ENCODE measurements around the gene NR2F1. TPM values are rescaled to one million over a fixed set of nuclear protein-coding genes. Genes with fewer than 3 reads are reported as not detected.
A peak's percentile ranks its signal among the peaks of the same experiment; 100 is the strongest.

The NR2F1 gene
- total RNA-seq, 1 experiment from 2014 or later: not detected

DNA sequence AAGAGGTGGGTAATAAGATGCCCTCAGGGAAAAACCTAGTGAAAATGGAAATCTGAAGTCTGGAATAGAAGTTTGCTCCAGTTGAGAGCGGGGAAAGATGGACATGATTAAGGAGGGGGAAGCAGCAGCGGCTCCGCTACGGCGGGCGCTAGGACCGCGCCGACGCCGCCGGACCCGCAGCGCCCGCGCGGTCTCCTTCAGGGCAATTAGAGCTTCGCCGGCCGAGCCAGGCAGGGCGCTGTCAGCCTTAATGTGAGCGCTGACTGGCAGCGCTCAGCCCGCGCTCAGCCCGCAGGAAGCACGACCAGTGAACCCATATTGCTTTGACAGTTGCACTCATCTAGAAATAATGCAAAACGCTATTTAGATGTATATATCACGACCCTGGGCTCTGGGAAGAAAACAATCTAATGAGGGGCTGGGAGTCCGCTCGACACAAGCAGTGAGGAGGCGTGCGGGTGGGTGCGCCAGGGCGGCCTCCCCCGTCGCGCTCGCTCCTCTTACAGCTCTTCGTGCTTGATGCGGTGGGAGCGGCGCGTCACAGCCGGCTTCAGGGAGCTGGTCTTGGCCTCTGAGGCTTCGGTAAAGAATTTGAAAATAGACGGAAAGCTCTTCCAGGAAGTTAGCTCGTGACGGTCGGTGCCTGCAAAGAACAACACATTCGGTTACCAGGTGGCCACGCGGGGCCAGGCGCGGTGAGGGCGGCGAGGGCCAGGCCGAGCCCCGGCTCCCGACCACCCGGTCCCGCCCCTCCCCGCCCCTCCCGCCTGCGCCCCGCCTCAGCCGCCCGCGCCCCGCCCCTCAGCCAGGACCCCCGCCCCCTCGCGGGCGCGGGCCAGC lies 37.7 kb downstream of the NR2F1 start:
- H3K36me3 ChIP-seq (replicated peaks; ENCODE audit: control insufficient read depth, insufficient read depth, low read length): no peaks in the 10 kb centered on the region
- H3K27me3 ChIP-seq (ENCODE audit: control insufficient read depth, insufficient read depth, low read length): peaks cover 72% of the 10 kb centered on the region
- peak; percentile 96 for DNase-seq
- H3K4me3 ChIP-seq (ENCODE audit: insufficient read depth, low read depth, low read length): peak overlapping the region; percentile 66

DNA sequence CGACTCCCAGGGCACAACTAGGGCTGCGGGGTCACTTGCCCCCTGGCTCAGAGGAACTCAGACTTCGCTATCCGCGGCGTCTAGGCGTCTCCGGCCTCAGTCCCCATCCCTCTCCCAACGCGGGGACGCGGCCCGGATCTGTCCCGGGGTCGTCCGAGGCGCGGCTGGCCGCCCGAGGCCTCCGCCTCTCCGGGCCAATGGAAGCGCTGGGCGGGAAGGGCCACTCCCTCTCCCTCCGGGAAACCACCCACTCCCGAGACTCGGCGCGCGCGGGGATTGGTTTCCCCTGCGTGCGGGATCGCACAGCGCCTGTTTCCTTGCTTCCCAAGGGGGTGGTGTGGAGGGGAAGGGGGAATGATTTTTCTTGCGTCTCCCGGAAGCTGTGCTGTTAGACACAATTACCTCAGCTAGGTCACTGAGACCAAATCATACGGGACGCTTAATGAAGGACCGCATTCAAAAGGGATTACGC lies 38.3 kb downstream of the NR2F1 start:
- Histone ChIP-seq H3K36me3 (replicated peaks; ENCODE audit: control insufficient read depth, insufficient read depth, low read length) (no peaks in the 10 kb centered on the region), H3K4me3 (ENCODE audit: insufficient read depth, low read depth, low read length) (peak overlapping the region; percentile 66), H3K27me3 (ENCODE audit: control insufficient read depth, insufficient read depth, low read length) (peaks cover 65% of the 10 kb centered on the region)
- DNase-seq: no peak

DNA sequence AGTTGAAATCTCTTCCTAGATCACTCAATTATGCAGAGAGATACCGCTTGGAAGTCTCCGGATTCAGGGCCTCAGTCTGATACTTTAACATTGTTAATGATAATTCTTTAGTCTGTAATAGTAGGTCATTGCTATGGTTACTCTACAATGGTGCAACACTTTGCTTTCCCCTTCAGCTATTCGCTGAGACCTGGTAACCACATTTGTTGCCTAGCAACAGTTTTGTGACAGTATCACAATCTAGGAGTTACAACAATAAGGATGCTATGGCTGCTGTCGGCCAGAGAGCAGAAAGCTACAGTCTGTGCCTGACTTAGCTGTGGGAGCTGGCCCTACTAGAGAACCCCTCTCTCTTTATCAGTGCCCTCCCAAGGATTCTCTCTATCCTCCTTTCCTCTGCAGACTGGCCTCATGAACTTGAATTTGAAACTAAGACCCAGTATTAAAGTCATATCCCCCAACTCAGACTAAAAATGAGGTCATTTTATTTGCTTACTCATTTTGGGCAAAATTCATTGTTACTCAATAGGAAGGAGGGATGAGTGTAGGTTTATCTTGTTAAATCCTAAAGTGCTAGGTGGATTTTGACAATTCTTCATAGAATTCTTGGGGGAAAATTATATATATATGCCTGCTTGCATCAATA lies 39.3 kb downstream of the NR2F1 start:
- no peaks in the 10 kb centered on the region for H3K36me3 ChIP-seq (replicated peaks; ENCODE audit: control insufficient read depth, insufficient read depth, low read length)
- peaks cover 55% of the 10 kb centered on the region for H3K27me3 ChIP-seq (ENCODE audit: control insufficient read depth, insufficient read depth, low read length)
- no peak overlapping the region for H3K4me3 ChIP-seq (ENCODE audit: insufficient read depth, low read depth, low read length)
- DNase-seq: peak; percentile 22

DNA sequence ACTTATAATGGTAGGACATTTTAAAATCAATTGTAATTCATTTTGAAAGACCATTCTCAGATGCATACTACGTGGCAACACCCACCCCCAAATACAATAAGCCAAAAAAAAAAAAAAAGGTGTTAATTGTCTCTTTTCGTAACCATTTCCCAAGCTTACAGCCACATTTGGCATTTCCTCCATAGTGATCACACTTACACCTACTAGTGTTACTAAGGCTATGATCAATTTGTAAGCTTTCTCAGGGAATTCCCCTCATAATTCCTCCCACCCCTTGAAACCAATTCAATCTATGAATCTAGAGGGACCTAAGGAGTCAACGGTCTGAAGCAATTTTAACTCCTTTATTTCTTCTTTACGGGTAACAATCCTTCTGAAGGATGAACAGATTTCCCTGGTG lies 40.1 kb downstream of the NR2F1 start:
- peaks cover 47% of the 10 kb centered on the region for H3K27me3 ChIP-seq (ENCODE audit: control insufficient read depth, insufficient read depth, low read length)
- no peaks in the 10 kb centered on the region for H3K36me3 ChIP-seq (replicated peaks; ENCODE audit: control insufficient read depth, insufficient read depth, low read length)
- no peak for DNase-seq
- H3K4me3 ChIP-seq (ENCODE audit: insufficient read depth, low read depth, low read length): no peak overlapping the region

DNA sequence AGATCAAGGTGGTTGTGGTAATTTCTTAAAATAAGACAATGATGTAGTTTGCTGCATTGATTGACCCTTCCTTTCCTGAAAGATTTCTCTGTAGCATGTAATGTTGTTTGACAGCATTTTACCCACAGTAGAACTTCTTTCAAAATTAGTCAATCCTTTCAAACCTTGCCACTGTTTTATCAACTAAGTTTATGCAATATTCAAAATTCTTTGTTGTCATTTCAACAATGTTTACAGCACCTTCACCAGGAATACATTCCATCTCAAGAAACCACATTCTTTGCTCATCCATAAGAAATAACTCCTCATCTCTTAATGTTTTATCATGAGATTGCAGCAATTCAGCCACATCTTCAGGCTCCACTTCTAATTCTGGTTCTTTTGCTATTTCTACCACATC lies 43.8 kb downstream of the NR2F1 start:
- no peak for DNase-seq
- no peaks in the 10 kb centered on the region for H3K36me3 ChIP-seq (replicated peaks; ENCODE audit: control insufficient read depth, insufficient read depth, low read length)
- peaks cover 17% of the 10 kb centered on the region for H3K27me3 ChIP-seq (ENCODE audit: control insufficient read depth, insufficient read depth, low read length)
- no peak overlapping the region for H3K4me3 ChIP-seq (ENCODE audit: insufficient read depth, low read depth, low read length)

DNA sequence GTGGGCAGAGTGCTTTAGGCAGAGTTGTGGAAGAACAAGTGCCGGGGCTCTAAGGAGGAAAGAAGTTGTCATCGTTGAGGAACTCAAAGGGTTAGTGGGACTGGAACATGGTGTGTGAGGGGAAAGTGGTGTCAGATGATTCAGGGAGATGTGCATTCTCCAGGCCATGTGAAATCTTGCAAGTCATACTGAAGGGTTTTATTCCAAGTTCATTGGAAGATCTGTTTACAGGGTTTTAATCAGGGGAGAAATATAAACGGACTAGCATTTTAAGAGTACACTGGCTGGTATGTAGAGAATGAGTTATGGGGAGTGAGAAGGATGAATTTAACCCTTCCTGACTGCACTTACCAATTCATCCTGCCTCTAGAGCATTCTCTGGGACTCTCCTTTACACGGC lies 49.3 kb downstream of the NR2F1 start:
- Histone ChIP-seq H3K4me3 (ENCODE audit: insufficient read depth, low read depth, low read length) (no peak overlapping the region), H3K27me3 (ENCODE audit: control insufficient read depth, insufficient read depth, low read length) (no peaks in the 10 kb centered on the region), H3K36me3 (replicated peaks; ENCODE audit: control insufficient read depth, insufficient read depth, low read length) (no peaks in the 10 kb centered on the region)
- no peak for DNase-seq

DNA sequence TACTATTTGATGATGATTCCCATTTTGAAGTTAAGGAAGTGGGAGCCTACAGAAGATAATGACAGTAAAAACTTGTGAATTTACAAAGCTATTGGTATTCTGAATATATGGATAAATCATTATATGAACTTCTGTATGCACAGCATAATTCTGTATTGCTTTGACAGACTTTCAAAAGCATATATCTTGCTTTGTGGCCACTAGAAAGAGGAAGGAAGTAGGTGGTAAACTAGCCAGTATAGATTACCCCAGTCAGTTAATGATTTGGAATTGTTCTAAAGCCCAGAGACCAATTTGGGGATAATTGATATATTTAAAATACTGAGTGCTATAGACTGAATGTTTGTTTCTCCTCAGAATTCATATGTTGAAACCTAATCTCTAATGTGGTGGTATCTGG lies 53.0 kb downstream of the NR2F1 start:
- DNase-seq: no peak
- no peak overlapping the region for H3K4me3 ChIP-seq (ENCODE audit: insufficient read depth, low read depth, low read length)

DNA sequence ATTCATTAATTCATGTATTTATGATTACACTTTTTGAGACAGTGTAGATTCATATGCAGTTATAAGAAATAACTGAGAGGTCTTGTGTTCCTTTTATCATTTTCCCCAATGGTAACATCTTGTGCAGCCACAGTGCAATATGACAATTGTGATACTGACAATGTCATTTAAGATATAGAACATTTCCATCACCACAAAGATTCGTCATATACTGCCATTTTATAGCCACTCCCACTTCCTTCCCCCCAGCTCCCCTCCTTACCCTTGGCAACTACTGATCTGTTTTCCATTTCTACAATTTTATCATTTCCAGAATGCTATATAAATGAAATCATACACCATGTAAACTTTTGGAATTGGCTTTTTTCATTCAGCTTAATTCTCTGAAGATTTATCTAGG lies 53.8 kb downstream of the NR2F1 start:
- DNase-seq: no peak
- Histone ChIP-seq H3K36me3 (replicated peaks; ENCODE audit: control insufficient read depth, insufficient read depth, low read length) (no peaks in the 10 kb centered on the region), H3K27me3 (ENCODE audit: control insufficient read depth, insufficient read depth, low read length) (no peaks in the 10 kb centered on the region), H3K4me3 (ENCODE audit: insufficient read depth, low read depth, low read length) (no peak overlapping the region)

More for the DNA sequence above, 53.0 kb downstream of the NR2F1 start:
- Histone ChIP-seq H3K36me3 (replicated peaks; ENCODE audit: control insufficient read depth, insufficient read depth, low read length) (no peaks in the 10 kb centered on the region), H3K27me3 (ENCODE audit: control insufficient read depth, insufficient read depth, low read length) (no peaks in the 10 kb centered on the region)

DNA sequence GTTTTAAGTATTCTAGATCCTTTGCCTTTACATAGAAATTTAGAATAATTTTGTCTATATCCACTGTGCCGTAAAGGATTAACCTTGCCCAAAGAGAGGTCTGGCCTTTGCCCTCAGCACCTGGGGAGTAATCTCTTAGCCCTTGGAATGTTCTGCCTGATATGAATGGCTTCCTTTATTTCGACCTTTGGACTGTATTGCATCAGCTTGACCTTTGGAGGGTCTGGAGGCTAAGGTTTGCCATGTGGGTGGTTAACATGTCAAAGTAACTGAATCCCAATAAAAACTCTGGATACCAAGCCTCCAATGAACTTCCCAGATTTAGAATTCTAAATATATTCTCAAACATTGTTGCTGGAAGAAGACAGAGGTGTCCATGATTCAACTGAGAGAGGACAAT lies 54.7 kb downstream of the NR2F1 start:
- DNase-seq: no peak
- Histone ChIP-seq H3K4me3 (ENCODE audit: insufficient read depth, low read depth, low read length) (no peak overlapping the region), H3K27me3 (ENCODE audit: control insufficient read depth, insufficient read depth, low read length) (no peaks in the 10 kb centered on the region)

DNA sequence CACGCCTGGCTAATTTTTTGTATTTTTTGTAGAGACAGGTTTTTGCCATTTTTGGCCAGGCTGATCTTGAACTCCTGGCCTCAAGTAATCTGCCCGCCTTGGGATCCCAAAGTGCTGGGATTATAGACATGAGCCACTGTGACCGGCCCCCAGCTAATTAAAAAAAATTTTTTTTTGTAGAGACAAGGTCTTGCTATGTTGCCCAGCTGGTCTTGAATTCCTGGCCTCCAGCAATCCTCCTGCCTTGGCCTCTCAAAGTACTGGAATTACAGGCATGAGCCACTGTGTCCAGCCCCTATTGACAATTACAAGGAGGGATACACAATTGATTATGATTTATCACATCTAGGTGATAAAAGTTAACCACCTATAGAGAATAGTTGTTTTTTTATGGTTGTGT lies 59.5 kb downstream of the NR2F1 start:
- Histone ChIP-seq H3K4me3 (ENCODE audit: insufficient read depth, low read depth, low read length) (no peak overlapping the region), H3K36me3 (replicated peaks; ENCODE audit: control insufficient read depth, insufficient read depth, low read length) (no peaks in the 10 kb centered on the region), H3K27me3 (ENCODE audit: control insufficient read depth, insufficient read depth, low read length) (no peaks in the 10 kb centered on the region)
- no peak for DNase-seq

More for the DNA sequence above, 54.7 kb downstream of the NR2F1 start:
- H3K36me3 ChIP-seq (replicated peaks; ENCODE audit: control insufficient read depth, insufficient read depth, low read length): no peaks in the 10 kb centered on the region

Other genes with a start within 250 kb of the NR2F1 start
- 1.1 and 1.8 TPM in 2 replicates for gene NR2F1-AS1, start 2.0 kb upstream of the NR2F1 start, total RNA-seq (2014; rRNA removed; shearing (Covaris generic))
- 0.03 and 0.22 TPM in 2 replicates for gene POU5F2, start 158.4 kb downstream of the NR2F1 start, total RNA-seq (2014; rRNA removed; shearing (Covaris generic))

Measured in H7 (cell line).